IPS-18a (cell line): ENCODE measurements around the gene GPR158.

Experiments
- H3K27ac ChIP-seq: one replicate; pipeline ENCODE4 v1.5.1; 2013; ENCODE audit warnings: low read length
- H3K27me3 ChIP-seq: one replicate; pipeline ENCODE4 v1.6.1; 2013; ENCODE audit warnings: mild to moderate bottlenecking, low read length; ENCODE audit not compliant: control insufficient read depth, insufficient read depth
- H3K36me3 ChIP-seq: one replicate; pipeline ENCODE4 v1.6.1; 2013; ENCODE audit warnings: low read depth, low read length; ENCODE audit not compliant: control insufficient read depth
- H3K4me1 ChIP-seq: one replicate; pipeline ENCODE4 v1.6.1; 2013; ENCODE audit warnings: low read depth, low read length; ENCODE audit not compliant: control insufficient read depth
- H3K4me3 ChIP-seq: one replicate; pipeline ENCODE4 v1.5.1; 2013; ENCODE audit warnings: low read length
- H3K9ac ChIP-seq: one replicate; pipeline ENCODE4 v1.6.1; 2013; ENCODE audit warnings: mild to moderate bottlenecking, low read length, moderate library complexity
- H3K9me3 ChIP-seq: one replicate; pipeline ENCODE4 v1.6.1; 2013; ENCODE audit warnings: low read depth, low read length; ENCODE audit not compliant: control insufficient read depth

The GPR158 gene

DNA sequence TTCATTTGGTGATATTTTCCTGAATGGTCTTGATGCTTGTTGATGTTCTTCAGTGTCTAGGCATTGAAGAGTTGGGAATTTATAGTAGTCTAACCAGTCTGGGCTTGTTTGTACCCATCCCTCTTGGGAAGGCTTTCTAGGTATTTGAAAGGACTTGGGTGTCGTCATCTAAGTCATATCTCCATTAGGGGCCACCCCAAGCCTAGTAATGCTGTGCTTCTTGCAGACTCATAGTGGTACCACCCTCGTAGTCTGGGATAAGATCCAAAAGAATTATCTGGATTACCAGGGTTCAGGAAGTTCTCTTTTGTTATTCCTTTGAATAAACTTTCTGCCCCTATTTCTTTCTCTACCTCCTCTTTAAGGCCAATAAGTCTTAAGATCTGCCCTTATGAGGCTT is 439.9 kb downstream of the GPR158 start:
- H3K9me3 ChIP-seq: no peaks in the 10 kb centered on the region
- no peak overlapping the region for H3K4me3 ChIP-seq
- H3K36me3 ChIP-seq: no peaks in the 10 kb centered on the region
- H3K27ac ChIP-seq: no peak overlapping the region
- no peaks in the 10 kb centered on the region for H3K27me3 ChIP-seq
- H3K9ac ChIP-seq: no peak overlapping the region
- no peaks in the 10 kb centered on the region for H3K4me1 ChIP-seq

DNA sequence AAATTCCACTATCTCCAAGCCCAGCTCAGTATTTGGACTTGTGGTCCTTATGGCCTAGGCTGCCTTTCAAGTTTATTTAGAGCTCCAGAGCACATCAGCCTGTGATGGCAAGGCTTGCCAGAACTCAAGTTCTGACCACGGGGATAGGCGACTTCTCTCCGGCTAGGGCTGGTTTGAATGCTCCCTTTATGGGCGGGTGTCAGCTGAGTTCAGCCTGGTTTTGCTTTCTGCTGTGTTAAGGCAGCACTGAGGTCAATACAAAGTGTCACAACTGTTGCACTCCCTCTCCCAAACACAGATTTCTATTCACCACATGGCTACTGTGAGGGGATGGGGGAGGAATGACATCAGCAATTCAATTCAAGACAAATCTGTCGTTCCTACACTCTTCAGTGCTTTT is 441.1 kb downstream of the GPR158 start:
- no peak overlapping the region for H3K9ac ChIP-seq
- no peak overlapping the region for H3K4me3 ChIP-seq
- no peak overlapping the region for H3K27ac ChIP-seq
- H3K36me3 ChIP-seq: no peaks in the 10 kb centered on the region
- no peaks in the 10 kb centered on the region for H3K9me3 ChIP-seq
- H3K27me3 ChIP-seq: no peaks in the 10 kb centered on the region
- no peaks in the 10 kb centered on the region for H3K4me1 ChIP-seq

DNA sequence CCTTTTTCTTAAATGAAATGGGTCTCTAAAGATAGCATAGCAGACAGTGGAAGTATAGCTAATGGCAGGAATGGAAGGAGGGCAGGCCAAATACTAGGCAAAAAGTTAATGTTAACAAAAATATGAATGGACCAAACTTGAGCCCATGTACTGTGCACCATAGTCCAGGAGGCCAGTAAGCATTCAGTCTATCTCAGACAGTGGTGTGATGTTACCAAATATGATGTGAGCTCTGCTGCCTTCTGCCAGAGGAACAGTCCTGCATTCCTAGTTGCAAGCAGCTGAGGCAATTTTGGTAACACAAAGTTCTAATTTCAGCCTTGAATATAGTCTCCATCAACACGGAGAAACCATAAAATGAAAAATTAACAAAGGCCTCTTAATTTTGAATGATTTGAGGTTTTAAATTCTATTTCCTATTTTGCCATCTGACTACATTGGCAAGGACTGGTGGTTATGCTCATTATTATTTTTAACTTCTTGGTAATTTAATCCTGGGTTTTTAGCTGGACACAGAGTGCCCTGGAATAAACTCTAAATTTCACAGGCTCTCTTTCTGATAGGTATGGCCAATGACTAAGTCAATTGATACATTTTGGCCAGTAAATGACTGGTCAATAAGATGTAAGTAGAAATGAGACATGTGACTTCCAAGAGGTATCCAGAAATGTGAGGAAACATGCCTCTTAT is 442.2 kb downstream of the GPR158 start:
- no peaks in the 10 kb centered on the region for H3K27me3 ChIP-seq

DNA sequence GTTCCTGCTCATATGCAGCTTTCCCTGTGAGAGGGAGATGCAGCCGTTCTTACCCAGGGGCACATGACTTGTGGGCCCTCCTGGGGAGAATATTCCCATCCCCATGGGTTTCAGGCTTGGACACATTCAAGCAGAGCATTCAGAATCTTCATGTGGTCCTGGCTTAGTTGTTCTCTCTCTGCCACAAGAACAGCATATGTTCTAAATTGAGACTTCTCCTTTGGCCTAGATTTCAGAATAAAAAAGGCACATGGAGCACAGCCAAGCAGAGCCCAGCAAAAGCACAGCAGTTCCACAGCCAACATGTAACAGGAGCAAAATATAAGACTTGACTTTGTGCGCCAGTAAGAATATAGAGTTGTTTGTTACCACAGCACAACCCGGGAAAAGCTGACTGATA is 452.8 kb downstream of the GPR158 start:
- Histone ChIP-seq H3K27ac (no peak overlapping the region), H3K9ac (no peak overlapping the region), H3K36me3 (no peaks in the 10 kb centered on the region), H3K4me3 (no peak overlapping the region), H3K27me3 (no peaks in the 10 kb centered on the region), H3K4me1 (no peaks in the 10 kb centered on the region), H3K9me3 (no peaks in the 10 kb centered on the region)

More for the DNA sequence above, 442.2 kb downstream of the GPR158 start:
- H3K4me1 ChIP-seq: no peaks in the 10 kb centered on the region
- H3K9me3 ChIP-seq: no peaks in the 10 kb centered on the region
- no peaks in the 10 kb centered on the region for H3K36me3 ChIP-seq
- no peak overlapping the region for H3K4me3 ChIP-seq
- no peak overlapping the region for H3K9ac ChIP-seq
- H3K27ac ChIP-seq: no peak overlapping the region

DNA sequence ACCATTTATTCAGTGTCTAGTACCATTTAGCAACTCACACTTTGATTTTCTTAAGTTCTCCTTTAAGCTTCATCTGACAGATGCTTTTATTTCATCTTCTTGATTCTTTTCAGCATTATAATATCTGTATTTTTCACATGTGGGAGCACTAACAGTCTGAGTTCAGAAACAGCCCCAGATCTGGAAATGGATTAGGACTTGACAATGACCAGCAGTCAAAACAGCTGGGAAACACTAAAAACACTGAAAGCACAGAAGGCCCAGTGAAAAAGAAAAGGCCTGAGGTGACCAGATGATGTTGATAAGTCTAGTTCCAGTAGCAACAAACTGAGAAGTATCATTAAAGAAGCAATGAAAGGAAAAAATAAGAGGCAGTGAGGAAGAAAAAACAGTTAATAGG is 454.5 kb downstream of the GPR158 start:
- H3K4me1 ChIP-seq: no peaks in the 10 kb centered on the region
- no peaks in the 10 kb centered on the region for H3K36me3 ChIP-seq
- H3K9me3 ChIP-seq: no peaks in the 10 kb centered on the region
- H3K27me3 ChIP-seq: no peaks in the 10 kb centered on the region
- no peak overlapping the region for H3K9ac ChIP-seq
- no peak overlapping the region for H3K4me3 ChIP-seq
- H3K27ac ChIP-seq: no peak overlapping the region

DNA sequence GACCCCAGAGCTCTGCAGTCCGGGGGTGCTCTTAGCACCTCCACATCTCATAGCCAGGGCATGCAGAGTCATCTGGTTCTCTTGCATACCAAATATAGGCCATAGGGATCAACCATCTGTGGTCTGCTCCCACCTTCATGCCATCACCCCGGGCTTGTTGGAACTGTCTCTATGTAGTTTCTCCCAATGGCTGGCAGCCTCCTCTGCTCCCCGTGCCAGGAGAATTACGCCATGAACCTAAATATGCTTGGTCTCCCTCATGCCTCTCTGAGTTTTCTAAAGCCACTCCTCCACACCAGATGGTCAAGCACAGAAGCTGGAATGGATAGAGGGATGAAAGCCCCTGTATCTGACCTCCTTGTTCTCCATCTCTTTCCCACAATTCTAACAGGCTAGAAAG is 456.7 kb downstream of the GPR158 start:
- no peaks in the 10 kb centered on the region for H3K4me1 ChIP-seq
- no peak overlapping the region for H3K4me3 ChIP-seq
- H3K27ac ChIP-seq: no peak overlapping the region
- H3K27me3 ChIP-seq: no peaks in the 10 kb centered on the region
- H3K9me3 ChIP-seq: no peaks in the 10 kb centered on the region
- no peak overlapping the region for H3K9ac ChIP-seq
- H3K36me3 ChIP-seq: no peaks in the 10 kb centered on the region

DNA sequence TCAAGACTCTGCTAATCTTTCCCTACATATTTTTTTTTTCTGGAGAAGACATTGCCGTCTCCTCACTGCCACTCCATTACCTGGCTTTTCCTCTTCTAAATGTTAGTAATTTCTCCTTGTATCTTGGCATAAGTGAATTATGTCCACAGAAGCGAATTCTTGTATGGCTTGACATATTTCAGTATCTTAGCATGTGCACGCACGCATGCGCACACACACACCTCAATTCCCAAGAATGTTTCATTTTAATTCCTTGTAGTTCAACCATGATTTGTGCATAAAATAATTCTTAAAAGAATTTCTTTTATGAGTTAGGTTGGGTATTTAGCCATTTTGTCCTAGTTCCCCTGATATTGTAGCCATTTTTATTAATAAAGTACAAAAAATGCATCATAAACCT is 458.0 kb downstream of the GPR158 start:
- no peak overlapping the region for H3K9ac ChIP-seq
- no peaks in the 10 kb centered on the region for H3K4me1 ChIP-seq
- no peak overlapping the region for H3K27ac ChIP-seq
- no peak overlapping the region for H3K4me3 ChIP-seq
- no peaks in the 10 kb centered on the region for H3K36me3 ChIP-seq
- no peaks in the 10 kb centered on the region for H3K9me3 ChIP-seq
- H3K27me3 ChIP-seq: no peaks in the 10 kb centered on the region

DNA sequence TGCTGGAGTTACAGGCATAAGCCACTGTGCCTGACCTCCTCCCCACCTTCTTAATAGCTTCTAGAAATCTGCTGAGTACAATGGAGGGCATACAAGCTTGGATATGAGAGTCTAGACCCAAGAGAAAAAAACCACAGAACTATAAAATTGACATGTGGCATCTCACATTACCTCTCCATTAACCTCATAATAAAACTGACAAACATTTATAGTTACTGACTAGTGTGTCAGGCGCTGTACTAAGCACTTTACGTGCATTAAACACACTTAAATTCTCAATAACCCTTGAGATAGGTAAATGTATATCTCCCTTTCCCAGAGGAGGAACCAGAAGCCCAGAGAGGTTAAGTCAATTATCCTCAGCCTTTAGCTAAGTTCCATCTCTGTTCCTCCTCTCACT is 458.7 kb downstream of the GPR158 start:
- H3K36me3 ChIP-seq: no peaks in the 10 kb centered on the region
- H3K4me1 ChIP-seq: no peaks in the 10 kb centered on the region
- H3K9me3 ChIP-seq: no peaks in the 10 kb centered on the region
- H3K4me3 ChIP-seq: no peak overlapping the region
- no peaks in the 10 kb centered on the region for H3K27me3 ChIP-seq
- H3K27ac ChIP-seq: no peak overlapping the region
- H3K9ac ChIP-seq: no peak overlapping the region

DNA sequence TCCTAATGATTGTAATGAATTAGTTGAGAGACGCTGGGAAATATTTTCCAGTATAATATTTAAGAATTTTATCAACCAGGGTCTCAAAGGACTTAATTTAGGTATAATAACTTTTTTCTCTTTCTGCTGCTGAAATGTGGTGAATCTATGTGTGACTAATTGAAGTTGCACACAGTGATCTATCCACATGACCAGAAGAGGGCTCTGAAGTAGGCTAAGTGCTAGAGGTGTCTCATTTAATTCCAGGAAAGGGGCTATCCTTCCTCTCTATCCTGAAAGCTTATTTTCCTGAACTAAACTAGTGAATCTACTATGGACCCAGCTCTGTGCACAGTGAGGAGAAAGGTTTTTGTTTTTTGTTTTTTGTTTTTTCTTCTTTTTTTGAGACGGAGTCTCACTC is 464.8 kb downstream of the GPR158 start:
- Histone ChIP-seq H3K9me3 (no peaks in the 10 kb centered on the region), H3K27ac (no peak overlapping the region), H3K4me1 (no peaks in the 10 kb centered on the region), H3K27me3 (no peaks in the 10 kb centered on the region), H3K36me3 (no peaks in the 10 kb centered on the region), H3K4me3 (no peak overlapping the region), H3K9ac (no peak overlapping the region)

DNA sequence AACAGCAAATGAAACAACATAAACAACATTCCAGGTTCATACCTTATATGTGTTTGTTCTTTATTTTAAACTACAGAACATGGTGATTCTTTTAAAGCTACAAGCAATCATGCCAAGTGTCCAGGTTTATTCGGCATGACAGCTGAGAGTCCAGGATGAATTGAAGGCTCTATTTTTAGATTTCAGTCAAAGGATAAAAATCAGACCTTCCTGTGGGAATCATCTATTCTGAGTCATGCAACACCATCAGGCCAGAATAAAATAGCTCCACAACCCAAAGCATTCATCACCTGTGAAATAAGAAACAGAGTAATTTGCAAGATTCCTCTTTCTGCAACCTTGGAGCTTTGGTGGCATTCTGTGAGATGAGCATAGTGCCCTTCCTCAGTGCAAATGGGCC is 466.8 kb downstream of the GPR158 start:
- H3K9me3 ChIP-seq: no peaks in the 10 kb centered on the region
- no peaks in the 10 kb centered on the region for H3K4me1 ChIP-seq
- H3K36me3 ChIP-seq: no peaks in the 10 kb centered on the region
- H3K9ac ChIP-seq: no peak overlapping the region
- H3K4me3 ChIP-seq: no peak overlapping the region
- no peak overlapping the region for H3K27ac ChIP-seq
- H3K27me3 ChIP-seq: no peaks in the 10 kb centered on the region

DNA sequence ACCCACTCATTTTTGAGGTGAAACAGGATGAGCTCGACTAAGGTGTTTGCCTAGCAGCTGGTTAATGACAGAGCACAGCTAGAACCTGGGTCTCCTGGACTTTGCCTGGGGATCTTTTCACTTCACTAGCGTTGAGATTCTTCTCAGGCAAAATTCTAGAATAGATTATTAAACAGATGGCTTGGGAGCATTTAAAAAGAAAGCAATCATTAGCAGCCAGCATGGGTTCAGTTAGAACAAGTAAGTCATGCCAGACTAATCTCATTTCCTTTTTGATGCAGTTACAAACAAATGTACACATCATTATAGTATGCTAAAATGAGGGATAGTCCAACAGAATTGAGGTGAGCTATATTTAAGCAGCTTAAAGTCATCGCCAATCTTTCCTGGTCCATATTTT is 467.9 kb downstream of the GPR158 start:
- Histone ChIP-seq H3K9me3 (no peaks in the 10 kb centered on the region), H3K9ac (no peak overlapping the region), H3K27me3 (no peaks in the 10 kb centered on the region), H3K36me3 (no peaks in the 10 kb centered on the region), H3K4me1 (no peaks in the 10 kb centered on the region), H3K27ac (no peak overlapping the region), H3K4me3 (no peak overlapping the region)

DNA sequence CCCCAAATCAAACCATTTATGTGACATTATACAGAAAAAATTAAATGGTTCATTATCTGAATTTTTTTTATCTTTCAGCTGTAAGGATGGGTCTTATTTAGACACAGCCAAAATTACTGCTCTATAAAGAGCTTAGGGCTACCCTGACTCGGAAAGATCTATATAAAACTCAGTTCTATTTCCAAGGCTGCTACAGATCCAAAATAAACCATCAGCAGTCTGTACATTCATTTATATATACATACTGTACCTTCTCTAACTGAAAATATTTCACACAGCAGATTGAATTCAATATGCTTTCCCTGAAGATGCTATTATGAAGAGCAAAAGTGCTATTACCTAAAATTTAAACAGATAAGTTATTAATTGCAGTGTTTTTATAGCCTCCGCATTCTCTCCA is 471.6 kb downstream of the GPR158 start:
- Histone ChIP-seq H3K4me3 (no peak overlapping the region), H3K36me3 (no peaks in the 10 kb centered on the region), H3K4me1 (no peaks in the 10 kb centered on the region), H3K9me3 (no peaks in the 10 kb centered on the region), H3K27me3 (no peaks in the 10 kb centered on the region), H3K27ac (no peak overlapping the region), H3K9ac (no peak overlapping the region)
